H1 (cell line): ENCODE measurements around the gene ASPRV1.

ENCODE experiments used
- CHD2 ChIP-seq: IDR thresholded peaks from 2 replicates; pipeline ENCODE4 v1.6.1; 2012; ENCODE audit warnings: low read length, improper control_type of control experiment
- CTCF ChIP-seq, 3 experiments: IDR thresholded peaks; 1 replicate in 2 of 3; 2 replicates in 1 of 3; pipeline versions ENCODE4 v1.5.1 to v1.6.1; 2011; ENCODE audit warnings: low read length in 3 of 3, mild to moderate bottlenecking in 3 of 3, inconsistent platforms in 2 of 3, low read depth in 1 of 3, moderate library complexity in 1 of 3; ENCODE audit not compliant: insufficient read depth in 1 of 3; ENCODE audit errors: control extremely low read depth in 1 of 3
- JUN ChIP-seq: IDR thresholded peaks from 2 replicates; pipeline ENCODE4 v1.6.1; 2011; ENCODE audit warnings: low read depth, mild to moderate bottlenecking, improper control_type of control experiment, low read length
- KDM5A ChIP-seq: fragments of 200-600 bp; IDR thresholded peaks from 2 replicates; pipeline ENCODE4 v1.7.1; 2012; ENCODE audit warnings: mild to moderate bottlenecking, low read length, inconsistent platforms, mixed read lengths
- NRF1 ChIP-seq: IDR thresholded peaks from 2 replicates; pipeline ENCODE4 v1.6.1; 2011; ENCODE audit warnings: mild to moderate bottlenecking, low read depth, low read length, improper control_type of control experiment
- POLR2AphosphoS5 ChIP-seq: IDR thresholded peaks from 2 replicates; pipeline ENCODE4 v1.6.1; 2011; ENCODE audit warnings: low read depth, low read length
- SIN3A ChIP-seq, 2 experiments: IDR thresholded peaks in 1 of 2; conservative IDR thresholded peaks in 1 of 2; 2 replicates each; pipeline ENCODE4 v1.6.1; 2011 to 2012; ENCODE audit warnings: low read length in 2 of 2, improper control_type of control experiment in 1 of 2, low read depth in 1 of 2, mild to moderate bottlenecking in 1 of 2
- SP2 ChIP-seq: IDR thresholded peaks from 2 replicates; pipeline ENCODE4 v1.6.1; 2012; ENCODE audit warnings: mild to moderate bottlenecking, low read length, inconsistent platforms

GRCh38 chr2:69995511-69995910, 34.1 kb upstream of the ASPRV1 start:
- TF ChIP-seq CTCF (IDR thresholded peaks at IDR 0.05; ENCODE audit: control extremely low read depth in 1 of 3, insufficient read depth in 1 of 3, low read depth in 1 of 3, low read length in 3 of 3) (no peak), SP2 (no peak), JUN (no peak), POLR2AphosphoS5 (no peak), CHD2 (no peak), NRF1 (no peak), SIN3A (conservative IDR thresholded peaks at IDR 0.05 in 1 of 2, IDR thresholded peaks at IDR 0.05 in 1 of 2; ENCODE audit: low read depth in 1 of 2, low read length in 2 of 2) (no peak), KDM5A (no peak)
